CD4-positive, CD25-positive, alpha-beta regulatory T cell (primary cell): ENCODE data around the gene TEX36. TPM values are rescaled to one million over a fixed set of nuclear protein-coding genes. Genes with fewer than 3 reads are reported as not detected.

Experiments used
- ATAC-seq, 2 donors: fragments of 150-1000 bp; cut with Tn5 transposase; one replicate each; pipeline ENCODE4 v1.10.0; 2021; ENCODE audit warnings: low read depth in 2 of 2, moderate number of reproducible peaks in 2 of 2, moderate library complexity in 1 of 2
- DNase-seq, 3 donors: peaks; one replicate each; pipeline versions ENCODE4 v3.0.0 to v3.0.0-alpha.2; 2012 to 2022; ENCODE audit warnings: mixed read lengths in 1 of 3
- H3K27ac ChIP-seq: one replicate; pipeline ENCODE4 v1.7.0; 2013; ENCODE audit warnings: mild to moderate bottlenecking, low read length; ENCODE audit not compliant: insufficient read depth, poor library complexity, severe bottlenecking
- H3K27me3 ChIP-seq: one replicate; pipeline ENCODE4 v1.7.0; 2013; ENCODE audit warnings: low read length; ENCODE audit not compliant: control insufficient read depth, insufficient read depth
- H3K36me3 ChIP-seq: one replicate; pipeline ENCODE4 v1.7.0; 2013; ENCODE audit warnings: mild to moderate bottlenecking, low read length, moderate library complexity; ENCODE audit not compliant: control insufficient read depth, insufficient read depth
- H3K4me1 ChIP-seq: 2 replicates; pipeline ENCODE4 v1.7.0; 2013; ENCODE audit warnings: mild to moderate bottlenecking, low read length; ENCODE audit not compliant: insufficient read depth, control insufficient read depth, poor library complexity, severe bottlenecking
- H3K4me3 ChIP-seq: one replicate; pipeline ENCODE4 v1.7.0; 2013; ENCODE audit warnings: low read depth, mild to moderate bottlenecking, low read length, moderate library complexity
- H3K9me3 ChIP-seq, 2 experiments: 1 replicate in 1 of 2; 2 replicates in 1 of 2; pipeline ENCODE4 v1.7.0; 2013; ENCODE audit warnings: low read length in 2 of 2, mild to moderate bottlenecking in 1 of 2, moderate library complexity in 1 of 2; ENCODE audit not compliant: control insufficient read depth in 2 of 2
- H3K27ac Mint-ChIP-seq, 3 donors: one replicate each; pipeline ENCODE4 v1.8.0; 2020 to 2022; ENCODE audit warnings: mild to moderate bottlenecking in 3 of 3, mixed read lengths in 3 of 3, moderate library complexity in 2 of 3
- H3K27me3 Mint-ChIP-seq: one replicate; pipeline ENCODE4 v1.8.0; 2022; ENCODE audit warnings: mild to moderate bottlenecking, mixed read lengths
- H3K36me3 Mint-ChIP-seq: one replicate; pipeline ENCODE4 v1.8.0; 2020; ENCODE audit warnings: mixed read lengths
- H3K4me1 Mint-ChIP-seq, 4 donors: one replicate each; pipeline ENCODE4 v1.8.0; 2020 to 2022; ENCODE audit warnings: mixed read lengths in 4 of 4, mild to moderate bottlenecking in 1 of 4
- H3K4me3 Mint-ChIP-seq, 4 donors: one replicate each; pipeline ENCODE4 v1.8.0; 2020 to 2022; ENCODE audit warnings: mild to moderate bottlenecking in 4 of 4, mixed read lengths in 4 of 4, moderate library complexity in 3 of 4
- H3K9me3 Mint-ChIP-seq, 7 donors: one replicate each; pipeline ENCODE4 v1.8.0; 2020 to 2022; ENCODE audit warnings: mixed read lengths in 7 of 7, mild to moderate bottlenecking in 3 of 7, moderate library complexity in 2 of 7
- polyA plus RNA-seq, 4 donors: library from polyadenylated mRNA; unstranded; fragments of 300-500 nt; fragmentation: Illumina TruSeq; gene quantifications; one replicate each; pipeline ENCODE4 v1.2.3, GENCODE V29; 2021
- total RNA-seq: library from RNA; stranded (reverse); gene quantifications from one replicate; pipeline ENCODE4 v1.2.3, GENCODE V29; 2022

The TEX36 gene
- total and polyA plus RNA-seq, 5 donors from 2014 or later, result not detected

GRCh38 chr10:125691160-125691981, 8.4 kb upstream of the TEX36 start:
- H3K36me3 Mint-ChIP-seq, result no peaks in the 10 kb centered on the region
- H3K27me3 Mint-ChIP-seq, result peaks cover 26% of the 10 kb centered on the region
- no peak overlapping the region for H3K4me3 ChIP-seq
- no peaks in the 10 kb centered on the region for H3K36me3 ChIP-seq
- DNase-seq (no peak), ATAC-seq (no peak)
- peaks cover 0 to 2% (median 0%) of the 10 kb centered on the region in 7 donors for H3K9me3 Mint-ChIP-seq
- no peak overlapping the region for H3K27ac Mint-ChIP-seq
- peaks cover 0 to 3% (median 0%) of the 10 kb centered on the region in 4 donors for H3K4me1 Mint-ChIP-seq
- H3K4me1 ChIP-seq, result no peaks in the 10 kb centered on the region
- H3K9me3 ChIP-seq, result no peaks in the 10 kb centered on the region
- H3K4me3 Mint-ChIP-seq, result no peak overlapping the region
- no peaks in the 10 kb centered on the region for H3K27me3 ChIP-seq
- no peak overlapping the region for H3K27ac ChIP-seq

- no peak overlapping the region for H3K4me3 ChIP-seq
- H3K27ac ChIP-seq, result no peak overlapping the region
- Mint-ChIP-seq H3K36me3 (no peaks in the 10 kb centered on the region), H3K4me1 (peaks cover 0 to 3% (median 0%) of the 10 kb centered on the region in 4 donors), H3K9me3 (peaks cover 0 to 2% (median 0%) of the 10 kb centered on the region in 7 donors), H3K27ac (no peak overlapping the region), H3K27me3 (peaks cover 26% of the 10 kb centered on the region), H3K4me3 (no peak overlapping the region)
- H3K9me3 ChIP-seq, result no peaks in the 10 kb centered on the region
- ATAC-seq (no peak), DNase-seq (no peak)
- H3K4me1 ChIP-seq, result no peaks in the 10 kb centered on the region
- no peaks in the 10 kb centered on the region for H3K36me3 ChIP-seq
- H3K27me3 ChIP-seq, result no peaks in the 10 kb centered on the region
These were observed 7.1 kb upstream of the TEX36 start for GRCh38 chr10:125689955-125690569.

GRCh38 chr10:125687507-125688185, 4.7 kb upstream of the TEX36 start:
- Mint-ChIP-seq H3K9me3 (peaks cover 0 to 1% (median 0%) of the 10 kb centered on the region in 7 donors), H3K27me3 (peaks cover 21% of the 10 kb centered on the region), H3K4me1 (peaks cover 0 to 3% (median 0%) of the 10 kb centered on the region in 4 donors), H3K36me3 (no peaks in the 10 kb centered on the region), H3K27ac (no peak overlapping the region), H3K4me3 (no peak overlapping the region)
- Histone ChIP-seq H3K27me3 (no peaks in the 10 kb centered on the region), H3K36me3 (no peaks in the 10 kb centered on the region), H3K9me3 (no peaks in the 10 kb centered on the region), H3K4me3 (no peak overlapping the region), H3K27ac (no peak overlapping the region), H3K4me1 (no peaks in the 10 kb centered on the region)
- DNase-seq, result no peak
- no peak for ATAC-seq

GRCh38 chr10:125684581-125684980, 1.6 kb upstream of the TEX36 start:
- Histone ChIP-seq H3K36me3 (no peaks in the 10 kb centered on the region), H3K27ac (no peak overlapping the region), H3K27me3 (peaks cover 2% of the 10 kb centered on the region), H3K4me3 (no peak overlapping the region), H3K9me3 (no peaks in the 10 kb centered on the region), H3K4me1 (no peaks in the 10 kb centered on the region)
- no peaks in the 10 kb centered on the region for H3K36me3 Mint-ChIP-seq
- DNase-seq (no peak), ATAC-seq (no peak)
- H3K27me3 Mint-ChIP-seq, result peaks cover 19% of the 10 kb centered on the region
- peaks cover 0 to 4% (median 2%) of the 10 kb centered on the region in 7 donors for H3K9me3 Mint-ChIP-seq
- H3K27ac Mint-ChIP-seq, result no peak overlapping the region
- no peaks in the 10 kb centered on the region for H3K4me1 Mint-ChIP-seq
- H3K4me3 Mint-ChIP-seq, result no peak overlapping the region

GRCh38 chr10:125683821-125684220, 858 bp upstream of the TEX36 start:
- H3K27ac Mint-ChIP-seq, result no peak overlapping the region
- H3K4me3 ChIP-seq, result no peak overlapping the region
- no peak overlapping the region for H3K27ac ChIP-seq
- no peaks in the 10 kb centered on the region for H3K9me3 ChIP-seq
- H3K36me3 Mint-ChIP-seq, result no peaks in the 10 kb centered on the region
- no peak for DNase-seq
- no peaks in the 10 kb centered on the region for H3K4me1 Mint-ChIP-seq
- H3K36me3 ChIP-seq, result no peaks in the 10 kb centered on the region
- peaks cover 12% of the 10 kb centered on the region for H3K27me3 Mint-ChIP-seq
- H3K9me3 Mint-ChIP-seq, result peaks cover 0 to 8% (median 3%) of the 10 kb centered on the region in 7 donors
- no peak for ATAC-seq
- H3K4me1 ChIP-seq, result no peaks in the 10 kb centered on the region
- peaks cover 2% of the 10 kb centered on the region for H3K27me3 ChIP-seq
- H3K4me3 Mint-ChIP-seq, result no peak overlapping the region

- H3K4me1 Mint-ChIP-seq, result no peaks in the 10 kb centered on the region
- H3K36me3 Mint-ChIP-seq, result no peaks in the 10 kb centered on the region
- H3K9me3 Mint-ChIP-seq, result peaks cover 5 to 37% (median 7%) of the 10 kb centered on the region in 7 donors
- no peak overlapping the region for H3K27ac ChIP-seq
- no peak for ATAC-seq
- no peak overlapping the region for H3K27ac Mint-ChIP-seq
- H3K36me3 ChIP-seq, result no peaks in the 10 kb centered on the region
- no peaks in the 10 kb centered on the region for H3K4me1 ChIP-seq
- H3K27me3 ChIP-seq, result peaks cover 2% of the 10 kb centered on the region
- H3K27me3 Mint-ChIP-seq, result peaks cover 4% of the 10 kb centered on the region
- no peak overlapping the region for H3K4me3 Mint-ChIP-seq
- peaks cover 11 to 16% of the 10 kb centered on the region in 2 experiments for H3K9me3 ChIP-seq
- no peak overlapping the region for H3K4me3 ChIP-seq
- no peak for DNase-seq
These were observed 3.5 kb downstream of the TEX36 start for GRCh38 chr10:125679436-125679835.

- no peaks in the 10 kb centered on the region for H3K27me3 ChIP-seq
- Mint-ChIP-seq H3K27me3 (peaks cover 15% of the 10 kb centered on the region), H3K4me3 (no peak overlapping the region), H3K9me3 (peaks cover 5 to 48% (median 15%) of the 10 kb centered on the region in 7 donors), H3K4me1 (no peaks in the 10 kb centered on the region), H3K27ac (peak overlapping the region in 1 of 3 donors; percentile 34), H3K36me3 (no peaks in the 10 kb centered on the region)
- no peak overlapping the region for H3K4me3 ChIP-seq
- H3K36me3 ChIP-seq, result no peaks in the 10 kb centered on the region
- ATAC-seq, result no peak
- H3K4me1 ChIP-seq, result no peaks in the 10 kb centered on the region
- no peak overlapping the region for H3K27ac ChIP-seq
- peaks cover 11 to 13% of the 10 kb centered on the region in 2 experiments for H3K9me3 ChIP-seq
- no peak for DNase-seq
These were observed 10.1 kb downstream of the TEX36 start for GRCh38 chr10:125672884-125673283.
